Measurements from ENCODE around the gene CTNNA3.

Gene CTNNA3

GRCh38 chr10:67098461-67098860 is 597.5 kb downstream of the CTNNA3 start:
- no peak for ATAC-seq

GRCh38 chr10:67095531-67095930 is 600.5 kb downstream of the CTNNA3 start:
- no peak for ATAC-seq

DNA sequence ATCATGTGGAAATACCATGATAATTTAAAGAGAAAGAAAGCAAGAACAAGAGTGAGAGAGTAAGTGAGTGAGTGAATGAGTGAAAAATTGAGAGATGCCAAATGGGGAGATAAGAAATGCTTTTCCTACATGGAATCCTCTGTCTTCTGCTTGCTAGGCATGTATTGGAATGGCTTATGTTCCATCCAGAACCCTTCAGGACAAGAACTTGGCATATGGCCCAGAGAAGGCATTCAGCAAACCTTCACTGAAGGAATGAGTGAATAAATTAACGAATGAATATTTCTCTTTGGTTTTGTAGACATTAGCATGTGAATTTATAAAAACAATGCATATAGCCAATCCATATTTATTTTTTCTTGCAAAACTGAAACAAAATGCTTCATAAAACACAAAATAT is 608.0 kb downstream of the CTNNA3 start:
- ATAC-seq = no peak

GRCh38 chr10:67087135-67087425 is 608.9 kb downstream of the CTNNA3 start:
- no peak for ATAC-seq

GRCh38 chr10:67086327-67087134 is 609.5 kb downstream of the CTNNA3 start:
- ATAC-seq = no peak

DNA sequence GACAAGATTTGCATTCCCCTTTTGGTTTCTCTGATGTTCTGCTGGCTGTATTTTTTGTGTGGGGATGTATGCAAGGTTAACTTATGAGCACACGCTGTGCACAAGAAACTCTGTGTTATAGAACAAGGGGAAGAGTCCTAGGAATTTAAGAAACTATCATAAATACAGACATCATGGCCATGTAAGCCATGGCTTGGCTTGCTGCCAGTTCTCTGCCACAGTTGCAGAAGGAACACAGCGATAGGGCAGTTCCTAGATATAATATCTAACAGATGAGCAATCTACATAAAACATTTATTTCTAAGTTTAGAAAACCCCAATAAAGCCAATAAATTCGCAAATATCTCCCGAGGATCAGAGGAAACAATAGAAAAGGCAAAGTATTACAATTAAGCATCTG is 616.9 kb downstream of the CTNNA3 start:
- no peak for ATAC-seq

DNA sequence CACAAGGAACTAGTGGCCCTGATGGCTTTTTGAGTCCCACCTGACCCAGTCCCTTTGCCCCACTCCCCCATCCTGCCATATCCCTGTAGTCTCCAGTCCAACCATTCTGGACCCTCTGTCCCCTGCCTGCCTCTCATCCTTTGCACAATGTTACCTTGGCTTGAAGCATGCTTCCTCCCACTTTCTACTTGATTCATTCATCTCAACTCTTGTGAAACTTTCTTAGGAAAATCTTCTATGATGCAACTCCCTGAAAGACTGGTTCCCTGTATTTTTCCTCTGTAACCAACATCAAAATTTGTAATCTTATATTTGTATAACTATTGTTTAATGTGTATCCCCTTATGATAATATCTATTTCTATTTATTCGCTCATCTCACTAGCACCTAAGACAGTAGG is 618.6 kb downstream of the CTNNA3 start:
- ATAC-seq = no peak

- ATAC-seq = no peak
Observed at GRCh38 chr10:67076144-67076543, 619.9 kb downstream of the CTNNA3 start.

DNA sequence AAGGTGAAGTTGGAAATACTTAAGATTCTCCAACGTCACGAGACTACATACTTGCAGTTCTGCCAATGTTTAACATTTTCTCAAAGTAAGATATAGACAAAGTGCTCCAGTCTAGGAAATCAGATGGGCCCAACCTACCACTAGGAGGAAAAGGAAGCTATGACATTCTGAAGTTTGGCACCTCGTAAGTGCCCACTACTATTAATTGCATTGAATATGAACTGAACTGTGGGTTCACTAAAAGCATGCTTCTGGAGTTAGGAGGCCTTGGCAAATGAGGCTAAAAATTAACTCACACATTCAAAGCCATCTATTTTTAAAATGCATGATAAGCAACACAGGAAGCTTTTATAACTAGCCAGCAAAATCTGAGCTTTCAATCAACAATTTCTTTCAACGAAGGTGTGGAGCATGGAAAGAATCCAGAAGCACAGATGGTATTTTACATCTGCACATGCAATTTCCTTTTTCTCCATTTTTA is 620.5 kb downstream of the CTNNA3 start:
- ATAC-seq = no peak

DNA sequence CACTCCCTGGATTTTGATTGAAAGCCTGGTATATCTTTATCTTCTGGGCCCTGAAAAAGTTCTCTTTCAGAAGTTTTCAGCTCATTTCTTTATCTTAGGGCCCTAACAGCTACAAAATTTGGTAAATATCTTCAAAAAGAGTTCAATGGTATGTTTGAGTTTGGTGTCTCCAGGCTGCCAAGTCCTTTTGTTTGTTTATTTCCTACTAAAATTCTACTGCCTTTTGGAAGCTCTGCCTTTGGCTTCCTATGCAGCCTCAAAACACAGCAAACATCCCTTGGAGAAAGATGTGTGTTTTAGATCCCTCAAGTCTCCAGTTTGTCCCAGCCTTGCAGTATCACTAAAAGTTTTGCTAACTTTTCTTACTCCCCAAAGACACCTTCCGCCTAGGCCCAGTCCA is 623.3 kb downstream of the CTNNA3 start:
- ATAC-seq = no peak

DNA sequence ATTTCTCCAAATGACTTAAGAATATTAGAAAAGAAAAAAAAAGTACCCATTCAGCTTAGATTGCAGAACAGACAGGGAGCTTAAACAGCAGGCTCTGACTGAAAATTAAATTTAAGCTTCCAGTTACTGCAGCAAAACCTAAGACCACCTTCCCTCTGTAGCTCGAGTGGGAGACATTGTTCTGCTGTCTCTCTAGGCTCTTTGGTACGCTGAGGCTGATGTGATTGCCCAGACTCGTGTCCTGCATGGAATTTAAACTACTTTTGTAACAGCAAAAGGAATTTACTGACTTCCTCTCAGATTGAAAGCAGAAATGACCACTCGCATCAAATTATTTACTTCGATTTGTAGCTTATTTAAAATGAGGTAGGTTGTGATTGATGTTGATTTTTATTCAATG is 645.6 kb downstream of the CTNNA3 start:
- no peak for ATAC-seq

GRCh38 chr10:67049988-67050387 is 646.0 kb downstream of the CTNNA3 start:
- ATAC-seq = no peak

DNA sequence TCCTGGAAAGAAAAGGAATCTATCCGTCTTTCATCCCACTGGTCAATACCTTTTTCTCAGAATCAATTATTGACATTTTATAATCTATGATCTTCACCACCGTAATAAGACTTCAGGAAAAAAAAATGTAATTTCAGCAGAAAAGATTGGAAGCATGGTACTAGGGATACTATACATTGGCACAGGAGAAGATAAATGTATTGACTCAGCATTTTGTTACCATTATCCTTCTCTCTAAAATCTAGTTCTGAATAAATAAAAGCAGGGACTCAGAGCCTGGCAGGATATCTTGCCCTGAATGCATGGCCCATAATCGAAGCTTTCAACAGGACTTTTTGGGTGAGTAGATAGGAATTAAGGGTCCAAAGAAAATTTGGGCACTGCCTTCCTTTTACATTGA is 649.5 kb downstream of the CTNNA3 start:
- no peak for ATAC-seq

DNA sequence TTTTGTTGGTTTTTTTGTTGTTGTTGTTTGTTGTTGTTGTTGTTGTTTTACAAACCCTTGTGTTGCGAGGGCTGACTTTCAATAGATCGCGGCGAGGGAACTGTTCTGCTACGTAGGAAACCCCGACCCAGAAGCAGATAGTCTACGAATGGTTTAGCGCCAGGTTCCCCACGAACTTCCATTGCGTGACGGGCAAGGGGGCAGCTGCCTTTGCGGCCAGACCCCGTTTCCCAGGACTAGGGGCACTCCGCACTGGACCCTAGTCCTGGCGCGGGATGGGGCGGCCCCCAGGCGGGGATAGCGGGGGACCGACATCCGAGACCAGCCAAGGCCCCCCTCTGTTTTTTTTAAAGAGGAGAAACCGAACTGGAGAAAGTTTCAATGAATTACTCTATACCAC is 650.6 kb downstream of the CTNNA3 start:
- ATAC-seq = no peak

GRCh38 chr10:67043041-67043440 is 653.0 kb downstream of the CTNNA3 start:
- ATAC-seq = no peak

DNA sequence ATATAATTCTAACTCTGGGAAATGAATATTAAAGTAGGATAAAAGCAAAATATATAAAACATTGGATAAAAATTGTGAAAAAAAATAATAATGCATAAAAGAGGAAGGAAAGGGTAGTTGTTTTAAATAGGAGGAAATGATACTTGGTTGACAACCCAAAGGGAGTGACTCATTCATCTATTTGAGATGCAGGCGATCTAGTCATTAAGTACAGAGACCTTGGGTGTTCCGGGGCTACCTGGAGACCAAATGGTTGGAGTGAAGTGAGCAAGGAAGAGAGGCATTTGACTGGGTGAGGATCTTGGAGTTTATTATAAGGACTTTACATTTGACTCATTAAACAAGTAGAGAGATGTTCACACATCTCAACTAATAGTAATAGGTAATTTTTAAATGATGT is 659.2 kb downstream of the CTNNA3 start:
- no peak for ATAC-seq

- no peak for ATAC-seq
Observed at GRCh38 chr10:67033878-67034277, 662.1 kb downstream of the CTNNA3 start.

GRCh38 chr10:67022099-67022498 is 673.9 kb downstream of the CTNNA3 start:
- ATAC-seq = no peak

GRCh38 chr10:67017218-67017617 is 678.8 kb downstream of the CTNNA3 start:
- ATAC-seq = no peak

DNA sequence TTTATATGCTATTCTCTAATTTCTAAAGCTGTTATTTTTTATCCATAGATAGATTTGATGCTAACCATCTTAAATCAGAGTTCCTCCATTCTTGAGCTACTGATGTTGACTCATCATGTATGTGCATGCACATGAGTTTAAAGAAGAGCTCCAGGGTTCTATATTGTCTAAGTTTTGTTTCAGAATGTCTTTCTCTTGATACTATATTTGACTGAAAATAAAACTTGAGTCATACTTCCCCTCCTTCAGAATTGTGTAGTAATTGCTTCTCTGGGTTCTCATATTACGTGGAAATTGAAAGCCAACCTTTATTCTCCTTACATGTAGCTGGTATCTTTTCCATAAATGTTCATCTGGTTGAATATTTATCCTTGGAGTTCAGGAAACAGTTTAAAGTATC is 680.8 kb downstream of the CTNNA3 start:
- ATAC-seq = no peak

DNA sequence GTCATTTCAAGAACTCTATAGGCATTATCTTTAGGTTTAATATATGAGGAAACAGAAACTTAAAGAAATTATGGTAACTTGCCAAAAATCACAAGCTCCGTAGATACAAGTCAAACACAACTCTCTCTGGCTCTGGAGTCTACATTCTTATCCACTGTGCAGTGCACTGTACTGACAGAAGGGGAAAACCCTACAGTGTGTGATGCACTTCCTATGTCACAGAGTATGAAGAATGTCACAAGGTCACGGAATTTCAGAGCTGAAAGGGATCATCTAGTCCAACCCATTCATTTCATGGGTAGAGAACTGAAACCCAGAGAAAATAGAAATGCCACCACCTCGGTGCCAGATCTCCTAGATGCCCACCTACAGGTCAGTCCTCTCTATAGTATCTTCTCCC is 684.0 kb downstream of the CTNNA3 start:
- no peak for ATAC-seq

GRCh38 chr10:67011480-67011879 is 684.5 kb downstream of the CTNNA3 start:
- no peak for ATAC-seq

- ATAC-seq = no peak
Observed at GRCh38 chr10:67005981-67006380, 690.0 kb downstream of the CTNNA3 start.

DNA sequence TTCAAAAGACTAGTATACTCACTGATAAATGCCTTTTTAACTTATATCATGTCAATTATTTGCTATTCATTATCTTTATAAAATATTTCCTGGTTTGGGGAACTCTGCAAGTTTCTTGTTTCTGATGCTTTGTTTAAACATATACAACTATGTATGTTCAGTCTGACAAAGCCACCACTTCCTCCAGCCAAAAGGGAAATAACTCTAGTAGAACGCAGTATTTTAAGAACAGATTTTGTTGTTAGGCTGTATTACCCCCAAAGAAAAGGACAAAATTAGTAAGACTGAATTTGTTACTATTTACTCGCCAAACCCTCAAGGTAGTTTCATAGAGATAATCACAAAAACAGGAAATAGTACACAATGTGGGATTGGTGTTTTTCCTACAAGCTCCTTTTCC is 691.3 kb downstream of the CTNNA3 start:
- ATAC-seq = no peak
